GM12891 (cell line): ENCODE measurements around the gene ATXN7.

Experiments
- POLR2A ChIP-seq: IDR thresholded peaks from 2 replicates; pipeline ENCODE4 v1.6.1; 2011; ENCODE audit warnings: low read depth, low read length, control low read depth
- POLR2AphosphoS5 ChIP-seq: IDR thresholded peaks from 2 replicates; pipeline ENCODE4 v1.6.1; 2011; ENCODE audit warnings: low read depth, low read length, control low read depth
- POU2F2 ChIP-seq: IDR thresholded peaks from 2 replicates; pipeline ENCODE4 v1.6.1; 2011; ENCODE audit warnings: low read depth, mild to moderate bottlenecking, control low read depth, low read length, moderate library complexity
- SPI1 ChIP-seq: IDR thresholded peaks from 2 replicates; pipeline ENCODE4 v1.6.1; 2011; ENCODE audit warnings: low read depth, low read length, control low read depth
- TAF1 ChIP-seq: IDR thresholded peaks from 2 replicates; pipeline ENCODE4 v1.6.1; 2011; ENCODE audit warnings: low read depth, low read length, control low read depth

- TF ChIP-seq POLR2AphosphoS5, result no peak
- no peak for TF ChIP-seq POLR2A
- no peak for TF ChIP-seq POU2F2
- TF ChIP-seq SPI1, result no peak
- no peak for TF ChIP-seq TAF1
These were observed 15.8 kb upstream of the ATXN7 start for GRCh38 chr3:63847718-63848450.
